Endothelial cell of umbilical vein (primary cell): ENCODE measurements around the gene DGKG. TPM values are rescaled to one million over a fixed set of nuclear protein-coding genes. Genes with fewer than 3 reads are reported as not detected.

ENCODE experiments used
- BruUV-seq: library from RNA; stranded (reverse); fragments of 400-500 nt; replicated peaks from 2 replicates; lab custom pipeline; 2021; lab: Mats Ljungman, UMichigan
- CTCF ChIA-PET: fragments of 300-600, 350-600 bp; sonication (Branson Sonifier 250); formaldehyde crosslinking; loops from one replicate; lab custom pipeline; 2021; ENCODE audit warnings: antibody characterized with exemption, inconsistent platforms; lab: Charles Lee
- POLR2A ChIA-PET: fragments of 300-600, 350-600 bp; sonication (Branson Sonifier 250); formaldehyde crosslinking; loops from one replicate; lab custom pipeline; 2021; ENCODE audit warnings: antibody characterized with exemption, inconsistent platforms; lab: Charles Lee
- DNase-seq: peaks from one replicate; pipeline ENCODE4 v3.0.0-alpha.2; 2011; ENCODE audit warnings: low read depth, low spot score
- FAIRE-seq: peaks from 2 replicates; lab custom pipeline; 2011; peaks lifted over from hg19 to GRCh38; lab: Jason Lieb, UNC
- H2AFZ ChIP-seq: 2 replicates; pipeline ENCODE4 v1.6.0; 2012; ENCODE audit warnings: low read depth, low read length, control low read depth, inconsistent platforms
- H3K27ac ChIP-seq: 2 replicates; pipeline ENCODE4 v1.5.1; 2011; ENCODE audit warnings: low read depth, mild to moderate bottlenecking, control low read depth, low read length, moderate library complexity; ENCODE audit not compliant: insufficient read depth
- H3K27me3 ChIP-seq, 2 experiments: 2 replicates each; pipeline versions ENCODE4 v1.6.0 to v1.6.1; 2011; ENCODE audit warnings: low read length in 2 of 2, mixed read lengths in 1 of 2; ENCODE audit not compliant: control insufficient read depth in 2 of 2, insufficient read depth in 2 of 2
- H3K36me3 ChIP-seq, 2 experiments: 2 replicates in 1 of 2; 3 replicates in 1 of 2; pipeline ENCODE4 v1.5.1; 2011; ENCODE audit warnings: low read length in 2 of 2, mild to moderate bottlenecking in 1 of 2, moderate library complexity in 1 of 2; ENCODE audit not compliant: control insufficient read depth in 2 of 2, insufficient read depth in 2 of 2; ENCODE audit errors: extremely low read depth in 1 of 2
- H3K4me1 ChIP-seq: 3 replicates; pipeline ENCODE4 v1.5.1; 2011; ENCODE audit warnings: mild to moderate bottlenecking, low read length; ENCODE audit not compliant: control insufficient read depth, insufficient read depth; ENCODE audit errors: extremely low read depth
- H3K4me2 ChIP-seq: 2 replicates; pipeline ENCODE4 v1.6.1; 2011; ENCODE audit warnings: low read length, control low read depth, mixed read lengths; ENCODE audit not compliant: insufficient read depth
- H3K4me3 ChIP-seq, 3 experiments: fragments of 200-600 bp in 1 of 3; sonication (generic), shearing (Covaris generic) in 1 of 3; replicated peaks in 1 of 3; 2 replicates each; pipeline ENCODE4 v1.5.1; 2011 to 2016; ENCODE audit warnings: control low read depth in 3 of 3, low read length in 3 of 3, mild to moderate bottlenecking in 2 of 3, inconsistent platforms in 1 of 3, low read depth in 1 of 3, moderate library complexity in 1 of 3; ENCODE audit not compliant: insufficient read depth in 1 of 3
- H3K79me2 ChIP-seq: 2 replicates; pipeline ENCODE4 v1.6.0; 2012; ENCODE audit warnings: low read length, inconsistent platforms; ENCODE audit not compliant: control insufficient read depth, insufficient read depth
- H3K9ac ChIP-seq: replicated peaks from 2 replicates; pipeline ENCODE3; 2011; ENCODE audit warnings: low read length, control low read depth; ENCODE audit not compliant: insufficient read depth; ENCODE audit errors: extremely low read depth
- H3K9me1 ChIP-seq: replicated peaks from 3 replicates; pipeline ENCODE4 v1.6.0; 2011; ENCODE audit warnings: mild to moderate bottlenecking, low read length; ENCODE audit not compliant: control insufficient read depth, insufficient read depth; ENCODE audit errors: extremely low read depth
- H3K9me3 ChIP-seq: replicated peaks from 2 replicates; pipeline ENCODE4 v1.5.1; 2012; ENCODE audit warnings: low read length, inconsistent platforms; ENCODE audit not compliant: control insufficient read depth, insufficient read depth
- H4K20me1 ChIP-seq: replicated peaks from 2 replicates; pipeline ENCODE3; 2011; ENCODE audit warnings: mild to moderate bottlenecking, low read length; ENCODE audit not compliant: control insufficient read depth, insufficient read depth; ENCODE audit errors: extremely low read depth
- EZH2 ChIP-seq: IDR thresholded peaks from 2 replicates; pipeline ENCODE4 v1.6.1; 2012; ENCODE audit warnings: borderline replicate concordance, low read depth, mild to moderate bottlenecking, moderate library complexity, low read length, inconsistent platforms; ENCODE audit not compliant: severe bottlenecking
- FOS ChIP-seq: IDR thresholded peaks from 2 replicates; pipeline ENCODE4 v1.6.1; 2011; ENCODE audit warnings: mild to moderate bottlenecking, low read length, moderate library complexity, borderline replicate concordance; ENCODE audit not compliant: insufficient read depth
- GATA2 ChIP-seq: IDR thresholded peaks from 2 replicates; pipeline ENCODE4 v1.7.0; 2011; ENCODE audit warnings: low read depth, mild to moderate bottlenecking, moderate library complexity, mixed read lengths, low read length; ENCODE audit not compliant: insufficient read length, insufficient read depth
- JUN ChIP-seq: IDR thresholded peaks from 2 replicates; pipeline ENCODE4 v1.6.1; 2011; ENCODE audit warnings: borderline replicate concordance, low read depth; ENCODE audit not compliant: insufficient read length, insufficient read depth
- MYC ChIP-seq: IDR thresholded peaks from one replicate; pipeline ENCODE4 v1.6.1; 2011; ENCODE audit warnings: mild to moderate bottlenecking, low read depth, low read length
- POLR2A ChIP-seq: IDR thresholded peaks from 2 replicates; pipeline ENCODE4 v1.6.1; 2012; ENCODE audit warnings: low read depth, mild to moderate bottlenecking, control low read depth, low read length
- POLR2AphosphoS5 ChIP-seq: IDR thresholded peaks from 2 replicates; pipeline ENCODE4 v1.6.1; 2012; ENCODE audit warnings: low read depth, mild to moderate bottlenecking, control low read depth, low read length, moderate library complexity; ENCODE audit not compliant: insufficient read depth
- dilution Hi-C: fragments of 300-500 bp; cut with MboI; formaldehyde crosslinking; loops from one replicate; pipeline ENCODE4 v1.15.0; 2019; ENCODE audit warnings: low sequenced_read_pairs; ENCODE audit not compliant: extremely low pct_ligation_motif_present
- intact Hi-C: fragments of 100-400 bp; cut with micrococcal nuclease; formaldehyde crosslinking; loops from one replicate; pipeline ENCODE4 v1.10.0; 2022
- polyA plus RNA-seq, 4 experiments: library from polyadenylated mRNA; depleted of rRNA in 3 of 4; stranded (reverse) in 3 of 4; unstranded in 1 of 4; fragments of >200 nt; gene quantifications; 2 replicates each; pipeline versions ENCODE4 v1.2.1 to v1.2.3, GENCODE V29; 2011 to 2012; ENCODE audit warnings: missing spikeins in 1 of 4
- total RNA-seq: library from RNA; stranded (reverse); gene quantifications from 2 replicates; pipeline ENCODE4 v1.2.3, GENCODE V29; 2021
- TF ChIP-seq, protein P1 (sequence below), 2 donors: IDR thresholded peaks; 1 replicate in 1 of 2; 2 replicates in 1 of 2; pipeline ENCODE4 v1.5.1; 2011; ENCODE audit warnings: low read length in 2 of 2, mild to moderate bottlenecking in 2 of 2, moderate library complexity in 2 of 2, control low read depth in 1 of 2, inconsistent platforms in 1 of 2, low read depth in 1 of 2; ENCODE audit not compliant: insufficient read depth in 1 of 2; ENCODE audit errors: extremely low read depth in 1 of 2
- TF ChIP-seq, protein P2 (sequence below): IDR thresholded peaks from 2 replicates; pipeline ENCODE4 v1.6.1; 2011; ENCODE audit not compliant: insufficient read depth, insufficient read length

DGKG gene
- total and polyA plus RNA-seq, 2 donors (not counting 3 experiments of a cell fraction or from before 2014, with no cell fraction given), result not detected

DNA sequence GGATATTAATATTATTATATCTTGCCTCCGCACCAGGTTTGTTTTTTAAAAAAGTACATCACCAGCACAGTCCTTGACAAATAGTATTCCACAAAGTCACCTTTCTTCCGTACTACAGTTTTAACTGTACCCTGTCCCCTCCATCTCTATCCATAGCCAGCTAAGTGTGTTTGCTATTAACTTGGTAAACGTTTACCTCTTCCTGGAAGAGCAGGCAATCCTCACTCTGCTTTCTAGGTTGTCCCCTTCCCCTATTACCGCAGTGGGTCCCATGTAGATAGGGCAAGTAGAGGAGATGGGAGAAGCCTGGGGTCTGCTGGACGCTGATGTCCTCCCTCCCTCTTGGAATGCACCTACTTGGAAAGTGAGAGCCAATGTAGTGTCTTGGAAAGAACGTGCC, 169.2 kb downstream of the DGKG start:
- intact Hi-C loops (no loop called here), dilution Hi-C loops (no loop called here)
- H4K20me1 ChIP-seq, result no peaks in the 10 kb centered on the region
- FAIRE-seq (no peak), DNase-seq (no peak)
- no peaks in the 10 kb centered on the region for H3K36me3 ChIP-seq
- ChIA-PET CTCF (no interaction called here), POLR2A (no interaction called here)
- H3K9me1 ChIP-seq, result no peaks in the 10 kb centered on the region
- no peaks in the 10 kb centered on the region for H3K9me3 ChIP-seq
- BruUV-seq, result no TSS peak
- no peak overlapping the region for H3K4me3 ChIP-seq
- H3K4me2 ChIP-seq, result no peak overlapping the region
- no peak overlapping the region for H2AFZ ChIP-seq
- H3K27ac ChIP-seq, result no peak overlapping the region
- H3K9ac ChIP-seq, result no peak overlapping the region
- no peaks in the 10 kb centered on the region for H3K79me2 ChIP-seq
- H3K4me1 ChIP-seq, result no peaks in the 10 kb centered on the region
- TF ChIP-seq JUN (no peak), FOS (no peak)
- peaks cover 24 to 32% of the 10 kb centered on the region in 2 experiments for H3K27me3 ChIP-seq

DNA sequence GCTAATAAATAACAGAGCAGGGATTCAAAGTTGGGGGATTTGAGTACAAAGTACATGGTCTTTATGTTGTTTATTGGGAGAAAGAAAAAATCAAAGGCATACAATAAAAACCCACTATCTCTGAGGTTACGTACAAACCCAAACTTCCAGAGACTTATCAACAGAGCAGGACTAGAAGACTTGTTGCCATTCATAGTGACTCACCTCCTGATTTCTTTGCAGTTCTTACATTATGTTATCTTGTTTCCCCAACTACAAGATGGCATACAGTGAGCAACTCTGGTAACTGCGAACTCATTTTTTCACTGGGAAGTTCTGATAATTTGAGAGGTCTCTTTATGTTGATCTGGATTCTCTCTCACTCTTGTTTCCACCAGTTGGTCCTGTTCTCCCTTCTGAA, 172.5 kb downstream of the DGKG start:
- DNase-seq (no peak), FAIRE-seq (no peak)
- no peaks in the 10 kb centered on the region for H4K20me1 ChIP-seq
- H3K4me1 ChIP-seq, result no peaks in the 10 kb centered on the region
- intact Hi-C loops (no loop called here), dilution Hi-C loops (no loop called here)
- H2AFZ ChIP-seq, result no peak overlapping the region
- no peak for TF ChIP-seq FOS
- TF ChIP-seq EZH2, result no peak
- TF ChIP-seq, protein P1, sequence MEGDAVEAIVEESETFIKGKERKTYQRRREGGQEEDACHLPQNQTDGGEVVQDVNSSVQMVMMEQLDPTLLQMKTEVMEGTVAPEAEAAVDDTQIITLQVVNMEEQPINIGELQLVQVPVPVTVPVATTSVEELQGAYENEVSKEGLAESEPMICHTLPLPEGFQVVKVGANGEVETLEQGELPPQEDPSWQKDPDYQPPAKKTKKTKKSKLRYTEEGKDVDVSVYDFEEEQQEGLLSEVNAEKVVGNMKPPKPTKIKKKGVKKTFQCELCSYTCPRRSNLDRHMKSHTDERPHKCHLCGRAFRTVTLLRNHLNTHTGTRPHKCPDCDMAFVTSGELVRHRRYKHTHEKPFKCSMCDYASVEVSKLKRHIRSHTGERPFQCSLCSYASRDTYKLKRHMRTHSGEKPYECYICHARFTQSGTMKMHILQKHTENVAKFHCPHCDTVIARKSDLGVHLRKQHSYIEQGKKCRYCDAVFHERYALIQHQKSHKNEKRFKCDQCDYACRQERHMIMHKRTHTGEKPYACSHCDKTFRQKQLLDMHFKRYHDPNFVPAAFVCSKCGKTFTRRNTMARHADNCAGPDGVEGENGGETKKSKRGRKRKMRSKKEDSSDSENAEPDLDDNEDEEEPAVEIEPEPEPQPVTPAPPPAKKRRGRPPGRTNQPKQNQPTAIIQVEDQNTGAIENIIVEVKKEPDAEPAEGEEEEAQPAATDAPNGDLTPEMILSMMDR (IDR thresholded peaks at IDR 0.05; ENCODE audit: extremely low read depth in 1 of 2, insufficient read depth in 1 of 2, low read depth in 1 of 2, low read length in 2 of 2), result no peak
- TF ChIP-seq JUN, result no peak
- TF ChIP-seq POLR2A, result no peak
- no peak for TF ChIP-seq GATA2
- TF ChIP-seq, protein P2, sequence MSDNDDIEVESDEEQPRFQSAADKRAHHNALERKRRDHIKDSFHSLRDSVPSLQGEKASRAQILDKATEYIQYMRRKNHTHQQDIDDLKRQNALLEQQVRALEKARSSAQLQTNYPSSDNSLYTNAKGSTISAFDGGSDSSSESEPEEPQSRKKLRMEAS, result no peak
- TF ChIP-seq POLR2AphosphoS5, result no peak
- no peak for TF ChIP-seq MYC
- H3K9me1 ChIP-seq, result no peaks in the 10 kb centered on the region
- no peak overlapping the region for H3K27ac ChIP-seq
- no peaks in the 10 kb centered on the region for H3K36me3 ChIP-seq
- no peaks in the 10 kb centered on the region for H3K9me3 ChIP-seq
- CTCF ChIA-PET, result no interaction called here
- H3K27me3 ChIP-seq, result peaks cover 20 to 21% of the 10 kb centered on the region in 2 experiments
- no peak overlapping the region for H3K9ac ChIP-seq
- POLR2A ChIA-PET, result no interaction called here
- H3K79me2 ChIP-seq, result no peaks in the 10 kb centered on the region
- BruUV-seq, result no TSS peak
- no peak overlapping the region for H3K4me3 ChIP-seq
- no peak overlapping the region for H3K4me2 ChIP-seq
